NCI-H146 treated with DMSO at 0.1 percent for 48 hours (cell line): ENCODE results near the gene LSM5.

ENCODE experiments used
- DNase-seq: peaks from one replicate; lab custom pipeline; 2025; ENCODE audit not compliant: unreplicated experiment; lab: John Stamatoyannopoulos, UW

LSM5 gene

DNA sequence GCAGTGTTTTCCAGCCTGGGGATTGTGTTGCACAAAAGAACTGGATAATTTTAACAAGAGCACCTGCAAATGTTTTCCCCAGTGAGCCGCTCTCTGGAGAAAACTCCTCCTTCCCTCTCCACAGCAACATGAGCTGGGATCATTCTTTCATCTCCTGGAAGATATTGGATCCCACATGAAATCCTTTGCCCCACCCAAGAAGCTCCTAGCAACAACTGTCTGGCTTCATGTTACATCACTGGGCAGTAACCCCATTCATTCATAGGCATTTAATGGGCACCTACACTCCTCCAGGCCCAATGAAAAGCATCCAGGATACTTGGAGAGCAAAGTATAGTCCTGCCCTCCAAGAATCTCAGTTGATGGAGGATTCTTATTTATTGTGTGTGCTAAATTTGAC lies 27.2 kb downstream of the LSM5 start:
- DNase-seq: no peak

DNA sequence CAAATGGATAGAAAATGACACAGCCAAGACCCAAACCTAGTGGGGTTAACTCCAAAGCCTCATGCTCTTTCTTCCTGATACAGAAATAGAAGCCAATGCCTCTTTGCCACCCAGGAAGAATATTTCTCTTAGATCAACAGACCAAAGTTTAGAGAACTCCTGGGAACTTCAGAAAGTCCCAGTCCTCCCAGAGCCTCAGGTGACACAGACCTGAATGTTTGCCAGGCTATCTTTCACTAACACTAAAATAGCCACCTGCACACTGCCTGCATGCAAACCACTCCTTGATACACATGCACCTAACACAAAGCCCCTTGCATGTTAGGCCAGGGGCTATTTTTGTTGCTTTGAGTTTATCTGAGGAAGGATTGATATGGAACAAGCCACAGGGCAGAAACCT lies 27.7 kb downstream of the LSM5 start:
- no peak for DNase-seq

DNA sequence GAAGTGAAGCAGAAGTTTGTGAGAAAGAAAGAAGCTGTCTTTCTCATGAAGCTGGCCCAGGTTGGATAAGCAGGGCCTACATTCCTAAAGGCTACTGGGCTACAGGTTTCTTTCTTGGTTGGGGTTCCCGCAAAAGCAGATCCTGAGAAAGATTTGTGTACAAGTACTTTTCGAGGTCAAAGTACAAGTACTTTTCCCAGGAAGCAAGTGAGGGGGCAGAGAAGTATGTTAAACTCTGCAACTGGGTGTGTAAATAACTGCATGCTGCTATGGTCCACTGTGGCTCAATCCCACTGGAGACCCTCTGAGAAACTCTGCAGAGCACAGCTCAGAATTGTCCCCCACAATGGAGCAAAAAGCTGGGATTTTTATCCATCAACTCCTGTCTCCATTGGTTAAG lies 28.7 kb downstream of the LSM5 start:
- DNase-seq: no peak

DNA sequence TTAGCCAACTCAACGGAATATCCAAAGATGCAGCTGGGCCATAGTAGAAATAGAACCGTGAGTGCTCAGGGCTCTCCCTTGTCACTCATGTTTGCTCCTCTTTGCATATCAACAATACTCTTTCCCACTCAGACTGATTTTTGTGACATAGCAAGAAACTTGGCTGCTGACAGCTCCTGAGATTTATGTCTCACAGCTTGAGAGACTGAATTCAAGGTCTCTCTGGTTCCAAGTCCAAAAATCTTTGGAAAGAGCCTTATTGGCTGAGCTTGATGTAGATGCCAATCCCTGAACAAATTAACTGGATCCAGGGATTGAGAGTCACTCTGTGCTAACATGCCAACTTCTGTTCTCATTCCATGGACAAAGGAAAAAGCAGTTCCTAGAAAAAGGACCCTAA lies 30.4 kb downstream of the LSM5 start:
- DNase-seq: no peak

DNA sequence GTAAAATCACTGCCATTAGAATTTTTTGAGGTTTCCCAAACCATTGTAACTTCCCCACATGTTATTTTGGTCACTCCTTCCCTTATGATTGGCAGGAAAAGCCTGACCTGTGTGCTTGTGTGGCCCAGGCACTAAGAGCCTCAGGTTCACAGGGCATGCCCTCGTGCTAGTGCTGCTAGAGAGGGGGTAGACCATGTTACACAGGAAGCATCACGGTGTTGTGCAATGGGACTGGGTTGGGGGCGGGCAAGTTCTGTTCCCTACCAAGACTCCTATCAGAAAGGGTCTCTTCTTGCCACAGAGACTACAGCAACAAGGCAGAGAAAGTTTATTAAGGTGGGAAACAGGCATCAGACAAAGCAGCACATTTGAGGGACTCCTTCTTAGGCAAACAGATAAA lies 32.2 kb downstream of the LSM5 start:
- no peak for DNase-seq

DNA sequence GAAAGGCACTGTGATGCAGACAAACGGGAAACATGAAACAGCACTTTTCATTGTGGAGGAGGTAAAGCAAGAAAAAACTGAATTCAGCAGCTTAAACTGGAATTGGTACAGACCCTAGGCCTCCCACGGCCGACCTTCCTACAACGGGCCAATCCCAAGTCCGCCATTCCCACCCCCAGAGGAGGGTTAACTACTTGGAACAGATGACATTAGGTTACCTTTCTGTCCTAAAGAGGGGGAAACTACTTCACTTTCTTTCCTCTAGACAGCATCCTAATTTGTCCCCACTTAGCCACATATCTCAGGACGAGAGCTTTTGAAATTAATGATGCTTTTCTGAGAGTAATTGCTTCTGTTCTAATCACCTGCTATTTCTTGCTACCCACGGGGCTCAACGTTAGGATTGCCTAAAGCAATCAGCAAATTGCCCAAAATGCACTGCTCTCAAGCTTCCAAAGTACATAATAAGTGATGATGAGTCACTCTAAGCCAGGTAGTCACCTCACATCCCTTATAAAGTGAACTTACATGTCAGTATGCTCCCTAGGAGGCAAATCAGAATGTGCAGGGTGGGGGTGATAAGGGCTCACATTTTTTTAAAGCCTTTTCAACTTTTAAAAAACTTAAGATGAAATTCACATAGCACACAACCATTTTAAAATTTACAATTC lies 36.7 kb downstream of the LSM5 start:
- DNase-seq: no peak

DNA sequence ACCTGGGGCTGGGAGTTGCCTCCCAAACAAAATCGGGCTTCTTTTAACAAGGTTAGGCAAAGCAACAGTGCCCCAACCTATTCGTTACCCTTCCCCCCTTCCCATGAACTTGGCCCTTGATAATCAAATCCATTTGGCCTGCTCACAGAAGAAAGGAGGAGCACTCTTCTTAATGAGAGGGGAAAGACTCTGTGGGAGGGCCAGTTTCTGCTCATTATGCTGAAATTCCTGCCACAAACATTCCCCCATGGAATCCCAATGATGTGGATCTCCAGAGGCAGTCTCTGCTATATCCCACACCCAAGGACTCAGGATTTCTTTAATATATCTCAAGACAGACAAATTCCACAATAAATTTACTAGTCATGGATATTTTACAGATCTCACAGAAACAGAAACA lies 43.0 kb downstream of the LSM5 start:
- DNase-seq: no peak

DNA sequence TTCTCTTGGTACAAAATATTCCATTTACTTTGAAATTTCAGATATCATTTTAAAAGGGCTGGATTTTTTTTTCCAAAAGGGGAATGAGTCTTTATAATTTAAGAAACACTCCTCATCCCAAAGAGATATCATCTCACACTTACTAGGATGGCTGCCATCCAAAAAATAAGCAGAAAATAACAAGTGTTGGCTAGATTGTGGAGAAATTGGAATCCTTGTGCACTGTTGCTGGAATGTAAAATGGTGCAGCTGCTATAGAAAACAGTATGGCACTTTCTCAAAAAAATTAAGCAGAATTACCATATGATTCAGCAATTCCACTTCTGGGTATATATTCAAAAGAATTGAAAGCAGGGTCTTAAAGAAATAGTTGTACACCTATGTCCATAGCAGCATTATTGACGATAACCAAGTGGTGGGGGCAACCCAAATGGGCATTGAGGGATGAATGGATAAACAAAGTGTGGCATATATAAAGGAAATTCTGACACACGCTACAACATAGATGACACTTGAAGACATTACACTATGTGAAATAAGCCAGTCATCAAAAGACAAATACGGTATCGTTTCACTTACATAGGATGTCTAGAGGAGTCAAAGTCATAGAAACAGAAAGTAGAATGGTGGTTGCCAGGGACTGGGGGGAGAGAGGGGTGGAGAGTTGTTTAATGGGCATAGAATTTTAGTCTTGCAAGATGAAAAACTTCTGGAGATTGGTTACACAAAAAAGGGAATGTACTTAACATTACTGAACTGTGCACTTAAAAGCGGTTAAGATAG lies 53.8 kb downstream of the LSM5 start:
- DNase-seq: no peak
